GM19043 (cell line): Measurements from ENCODE around the gene C6orf132.
"Not testable (repeated sequence)": the region's sequence is repeated elsewhere in the genome, so short reads cannot be mapped to it uniquely, and the experiment has no call there.

Experiments used
- ATAC-seq: cut with Tn5 transposase; IDR thresholded peaks from one replicate; pipeline ENCODE4 v1.9.1; 2021; ENCODE audit warnings: low read depth; ENCODE audit not compliant: unreplicated experiment

C6orf132 gene, protein sequence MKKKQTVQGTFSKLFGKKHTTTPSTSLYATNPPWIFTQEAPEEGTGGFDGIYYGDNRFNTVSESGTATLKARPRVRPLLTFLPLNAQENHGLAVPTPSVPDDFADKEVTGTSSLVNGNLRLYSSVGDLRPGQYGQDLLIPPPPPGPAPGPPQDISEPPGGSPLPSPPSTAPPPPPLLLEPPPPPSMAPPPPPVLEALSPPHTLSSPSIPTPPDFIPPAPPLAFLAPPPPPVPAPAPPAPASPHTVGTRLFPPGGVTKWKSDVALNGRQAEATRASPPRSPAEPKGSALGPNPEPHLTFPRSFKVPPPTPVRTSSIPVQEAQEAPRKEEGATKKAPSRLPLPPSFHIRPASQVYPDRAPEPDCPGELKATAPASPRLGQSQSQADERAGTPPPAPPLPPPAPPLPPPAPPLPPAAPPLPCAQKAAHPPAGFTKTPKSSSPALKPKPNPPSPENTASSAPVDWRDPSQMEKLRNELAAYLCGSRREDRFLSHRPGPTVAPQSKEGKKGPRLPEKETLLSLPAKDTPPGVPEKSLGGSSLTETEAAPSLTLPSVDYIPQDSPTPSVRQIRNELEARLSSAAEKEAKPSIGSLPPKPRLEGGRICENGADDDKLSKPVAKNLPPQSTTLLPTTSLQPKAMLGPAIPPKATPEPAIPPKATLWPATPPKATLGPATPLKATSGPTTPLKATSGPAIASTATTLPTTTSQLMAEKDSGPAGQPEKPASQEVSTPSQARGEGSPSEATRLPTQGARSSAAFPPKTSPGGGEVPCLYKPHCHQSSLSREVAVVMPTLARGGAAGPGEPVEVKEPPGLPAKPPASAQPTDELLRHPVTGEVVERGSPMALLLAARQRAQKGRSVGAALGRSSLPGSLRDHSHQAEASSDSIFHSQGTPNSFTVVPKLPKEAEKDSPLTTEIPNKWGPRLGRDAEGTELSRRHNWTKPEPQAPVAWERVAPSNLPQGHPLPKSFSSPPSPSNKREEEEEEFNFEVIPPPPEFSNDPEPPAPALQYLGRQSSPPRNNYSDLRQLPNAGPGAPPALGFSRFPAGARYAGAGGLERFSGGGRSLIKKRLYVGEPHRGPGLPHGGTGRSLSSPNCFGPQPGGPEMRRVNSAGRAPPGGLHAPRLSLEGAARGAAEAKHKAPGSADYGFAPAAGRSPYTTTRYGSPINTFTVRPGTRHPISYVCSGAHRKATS

DNA sequence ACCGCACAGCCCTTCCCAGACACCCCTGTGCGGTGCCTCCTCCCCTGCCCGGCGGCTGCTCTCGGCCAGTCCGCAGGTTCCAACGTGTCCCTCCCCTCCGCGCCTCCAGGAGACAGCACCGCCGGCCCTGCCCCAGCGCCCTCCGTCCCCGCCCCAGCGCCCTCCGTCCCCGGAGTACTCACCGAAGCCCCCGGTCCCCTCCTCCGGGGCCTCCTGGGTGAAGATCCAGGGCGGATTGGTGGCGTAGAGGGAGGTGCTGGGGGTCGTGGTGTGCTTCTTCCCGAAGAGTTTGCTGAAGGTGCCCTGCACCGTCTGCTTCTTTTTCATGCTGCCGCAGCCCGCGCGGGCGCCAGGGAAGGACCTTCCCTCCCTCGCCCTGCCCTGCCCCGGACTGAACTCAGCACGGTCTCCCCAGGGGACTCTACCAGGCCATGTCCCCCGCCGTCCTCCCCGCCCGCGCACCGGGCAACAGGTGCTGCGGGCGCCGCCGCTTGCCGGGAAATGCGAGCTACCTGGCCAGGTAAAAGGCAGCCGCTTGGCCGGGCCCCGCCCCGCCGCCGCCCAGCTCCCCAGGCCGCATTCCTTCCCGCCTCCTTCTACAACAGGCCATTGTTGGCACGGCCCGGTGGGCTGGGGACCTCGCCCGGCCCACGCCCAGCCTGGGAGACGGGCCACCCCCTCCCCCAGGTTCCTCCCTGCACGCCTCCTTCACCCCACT lies at the start of gene C6orf132:
TSS of gene C6orf132 (minus strand) at position 503 of the 718 bp plus-strand sequence. CDS start at position 327, 176 bp downstream.
- ATAC-seq, result no peak

DNA sequence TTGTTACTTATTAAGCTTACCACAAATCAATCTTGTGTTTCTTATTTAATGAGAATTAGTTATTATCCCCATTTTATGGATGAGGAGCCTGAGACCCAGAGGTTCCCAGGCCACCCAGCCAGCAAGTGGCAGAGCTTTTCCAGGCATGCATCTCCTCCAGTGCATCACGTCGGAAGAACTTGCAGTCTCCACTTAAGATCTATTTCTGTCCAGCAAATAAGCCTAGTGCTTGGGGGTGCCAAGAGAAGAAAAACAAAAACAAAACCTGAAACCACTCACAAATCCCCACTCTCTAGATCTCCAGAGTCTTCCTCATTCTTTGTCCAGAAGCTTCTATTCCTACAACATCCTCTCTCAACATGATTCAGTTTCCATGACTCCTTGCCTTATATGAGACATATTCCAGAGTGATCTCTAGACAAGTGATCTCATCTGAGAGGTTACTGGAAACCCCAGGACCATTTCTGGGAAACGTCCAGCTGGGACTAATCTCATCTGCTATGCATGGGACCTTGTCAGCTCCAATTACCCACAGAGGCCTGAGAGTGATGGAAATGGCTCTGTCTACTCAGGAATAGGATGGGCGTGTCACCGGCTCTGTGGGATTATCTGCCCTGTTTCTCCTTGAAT lies 48.2 kb upstream of the C6orf132 start:
- no peak for ATAC-seq

DNA sequence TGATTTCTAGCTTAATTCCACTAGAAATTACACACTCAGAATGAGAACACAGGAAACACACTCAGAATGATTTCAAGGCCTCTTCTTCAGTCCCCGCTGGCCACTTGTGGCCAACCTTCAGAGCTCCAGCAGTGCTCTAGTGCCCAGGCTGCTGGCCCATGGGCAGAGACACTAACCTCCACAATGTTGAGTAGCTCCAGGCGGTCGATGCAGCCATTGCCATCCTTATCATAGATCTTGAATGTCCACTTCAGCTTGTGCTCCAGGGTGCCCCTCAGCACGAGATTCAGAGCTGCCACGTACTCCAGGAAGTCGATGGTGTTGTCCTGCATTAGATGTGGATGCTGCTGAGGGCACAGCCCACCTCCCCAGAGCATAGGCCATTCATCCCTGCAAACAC lies 46.0 kb upstream of the C6orf132 start:
- no peak for ATAC-seq

DNA sequence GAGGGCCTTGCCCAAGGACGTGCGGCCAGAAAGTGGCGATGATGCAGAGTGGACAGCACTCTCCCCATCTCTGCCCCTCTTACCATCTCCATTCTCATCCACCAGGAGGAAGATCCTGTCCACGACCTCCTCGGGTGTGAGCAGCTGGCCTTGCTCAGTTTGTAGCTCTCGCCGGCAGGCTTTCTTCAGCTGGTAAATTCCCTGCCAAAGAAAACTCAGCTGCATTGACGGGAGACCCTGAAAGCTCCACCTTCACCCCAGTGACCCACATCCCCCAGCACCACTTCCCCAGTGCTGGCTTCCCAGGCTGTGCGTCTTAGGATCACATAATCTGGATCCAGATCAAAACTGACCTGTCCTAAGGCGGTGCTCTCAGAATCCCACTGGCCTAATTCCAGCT lies 43.2 kb upstream of the C6orf132 start:
- no peak for ATAC-seq

DNA sequence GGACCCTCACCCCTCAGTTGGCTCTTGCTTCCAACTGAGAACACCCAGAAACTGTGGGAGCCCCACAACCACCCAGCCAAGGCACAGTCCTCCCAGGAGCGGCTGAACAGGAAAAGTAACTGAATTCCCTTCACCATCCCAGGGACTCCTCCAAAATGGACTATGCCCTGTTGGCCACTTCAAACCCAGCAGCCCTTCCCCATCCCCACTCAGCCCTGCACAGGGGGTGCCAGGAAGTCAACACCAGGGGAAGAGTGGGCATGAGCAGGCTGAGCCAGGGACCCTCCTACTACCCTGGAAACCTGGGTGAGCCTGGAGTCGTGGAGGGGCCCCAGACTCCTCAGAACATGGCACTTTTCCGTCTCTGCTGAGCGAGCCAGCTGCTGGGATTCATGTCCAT lies 42.1 kb upstream of the C6orf132 start:
- ATAC-seq, result no peak

DNA sequence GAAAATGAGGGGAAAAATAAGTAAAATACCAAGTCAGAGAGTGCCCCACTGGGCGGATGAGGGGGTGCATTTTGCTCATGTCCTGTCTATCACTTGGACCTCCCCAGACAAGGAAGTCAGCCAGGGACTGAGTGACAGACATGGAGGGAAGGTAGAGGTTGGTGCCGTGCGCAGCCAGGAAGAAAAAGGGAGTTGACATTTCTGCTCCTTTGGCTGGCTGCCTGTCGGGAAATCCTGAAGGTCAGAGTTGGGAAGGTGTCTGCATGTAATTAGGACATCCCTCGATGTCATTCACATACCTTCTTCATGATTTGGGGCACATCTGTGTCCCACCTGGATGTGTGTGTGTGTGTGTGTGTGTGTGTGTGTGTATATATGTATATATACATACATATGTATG lies 39.7 kb upstream of the C6orf132 start:
- ATAC-seq, result no peak

DNA sequence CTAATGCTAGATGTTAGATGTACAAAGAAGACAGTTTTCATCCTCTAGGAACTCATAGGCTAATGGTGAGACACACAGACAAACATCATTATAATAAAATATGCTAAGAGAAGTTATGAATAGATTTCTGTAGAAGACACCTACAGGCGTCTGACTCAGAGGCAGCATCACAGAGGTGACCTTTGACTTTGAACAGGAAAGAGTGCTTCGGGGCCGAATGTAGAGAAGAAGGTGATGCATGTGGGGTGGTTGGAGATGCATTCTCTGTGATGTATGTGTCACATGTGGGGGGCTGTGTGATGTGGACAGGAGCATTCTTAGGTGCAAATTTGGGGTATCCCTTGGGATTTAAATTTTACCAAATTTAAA lies 37.5 kb upstream of the C6orf132 start:
- no peak for ATAC-seq

DNA sequence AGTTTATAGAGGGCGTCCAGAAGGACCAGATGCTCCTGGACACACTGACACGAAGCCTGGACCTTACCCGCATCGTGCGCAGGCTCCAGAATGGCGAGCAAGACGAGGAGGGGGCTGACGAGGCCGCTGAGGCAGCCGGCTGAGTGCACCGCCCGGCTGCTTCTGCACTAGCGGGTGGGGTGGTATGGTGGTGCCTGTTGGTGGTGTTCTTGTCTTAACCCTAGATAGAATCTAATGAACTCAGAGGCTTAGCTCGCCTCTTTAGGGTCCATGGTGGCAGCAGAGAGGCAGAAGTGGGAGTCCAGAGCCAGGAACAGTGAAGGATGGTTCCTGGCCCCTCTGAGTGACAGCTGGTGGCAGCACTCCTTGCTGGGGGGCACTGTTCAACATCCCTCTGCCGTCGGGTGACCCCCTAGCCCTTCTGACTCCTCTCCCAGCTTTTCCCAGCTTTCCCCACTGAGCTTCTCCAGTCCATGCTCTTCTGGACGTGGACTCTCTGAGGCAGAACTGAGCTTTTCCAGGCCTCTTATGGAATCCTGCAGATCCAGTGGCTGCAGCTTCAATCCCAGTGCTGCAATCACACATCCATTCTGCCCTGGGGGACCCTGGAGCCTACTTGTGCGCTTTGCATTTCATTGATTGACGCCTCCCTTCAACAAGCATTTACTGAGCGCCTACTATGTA lies 37.0 kb upstream of the C6orf132 start:
- no peak for ATAC-seq

DNA sequence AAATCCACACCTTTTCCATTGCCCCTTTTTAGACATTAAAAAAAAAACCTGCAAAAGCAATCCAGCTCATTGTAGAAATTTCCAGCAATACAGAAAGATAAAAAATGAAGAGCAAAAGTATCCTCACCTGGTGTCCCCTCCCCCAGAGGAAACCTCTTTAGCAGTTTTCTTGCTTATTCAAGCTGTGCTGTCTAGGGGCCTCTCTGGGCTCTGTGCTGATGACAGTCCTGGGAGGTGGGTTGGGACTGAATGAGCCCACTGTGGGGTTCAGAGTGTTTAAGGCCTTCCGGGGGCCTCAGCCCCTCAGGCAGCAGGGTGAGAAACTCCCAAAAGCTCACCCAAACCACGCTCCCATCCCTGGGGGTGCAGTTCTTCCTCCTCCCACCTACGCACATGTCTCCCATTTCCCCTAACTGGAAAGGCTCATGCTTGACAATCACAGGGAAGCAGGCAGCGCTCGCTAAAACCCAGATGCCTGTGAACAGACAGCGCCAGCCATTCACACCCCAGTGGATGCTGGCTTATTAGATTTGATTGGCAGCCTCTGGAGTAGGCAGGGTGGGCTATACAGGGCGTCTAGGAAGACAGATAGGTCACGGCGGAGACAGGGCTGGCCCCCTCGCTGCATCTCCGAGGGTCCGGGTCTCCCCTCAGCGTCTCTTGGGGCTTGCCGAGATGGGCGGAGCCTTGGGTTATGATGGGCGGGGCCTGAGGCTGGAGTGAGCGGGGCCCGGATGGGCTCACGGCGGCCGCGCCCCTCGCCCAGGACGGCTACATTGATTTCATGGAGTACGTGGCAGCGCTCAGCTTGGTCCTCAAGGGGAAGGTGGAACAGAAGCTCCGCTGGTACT lies 35.3 kb upstream of the C6orf132 start:
- no peak for ATAC-seq

DNA sequence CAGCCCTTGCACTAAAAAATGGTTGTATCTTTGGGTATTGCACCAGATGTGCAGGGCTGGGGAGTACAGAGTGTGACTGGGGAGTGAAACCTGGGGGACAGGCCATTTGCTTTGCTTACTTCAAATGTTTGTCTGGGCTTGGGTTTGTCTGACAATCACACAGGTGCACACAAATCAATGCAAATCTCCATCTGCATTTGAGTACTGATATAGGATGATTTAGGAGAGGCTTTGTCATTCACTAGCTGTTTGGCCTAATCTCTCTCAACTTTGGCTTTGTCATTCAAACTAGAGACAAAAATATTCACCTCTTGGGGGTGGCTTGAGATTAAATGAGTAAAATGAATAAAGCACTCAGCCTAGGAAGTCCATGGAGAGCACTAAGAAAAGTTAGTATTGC lies 34.6 kb upstream of the C6orf132 start:
- no peak for ATAC-seq

DNA sequence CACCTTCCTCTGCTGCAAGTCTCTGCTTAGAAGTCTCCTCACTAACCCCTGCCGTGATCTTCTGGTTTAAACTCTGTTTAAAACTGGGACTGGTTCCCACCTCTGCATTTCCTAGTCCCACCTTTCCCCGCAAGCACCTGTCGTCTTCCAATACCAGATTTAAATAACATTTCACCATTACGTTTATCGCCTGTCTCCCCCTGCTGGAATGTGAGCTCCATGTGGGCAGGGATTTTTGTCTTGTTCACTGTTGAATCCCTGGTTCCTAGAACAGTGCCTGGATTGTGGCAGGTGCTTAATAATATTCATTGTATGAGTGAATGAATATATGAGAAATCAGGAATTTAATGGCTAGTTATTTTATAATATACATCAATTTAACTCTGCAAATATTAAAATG lies 33.4 kb upstream of the C6orf132 start:
- ATAC-seq, result no peak

DNA sequence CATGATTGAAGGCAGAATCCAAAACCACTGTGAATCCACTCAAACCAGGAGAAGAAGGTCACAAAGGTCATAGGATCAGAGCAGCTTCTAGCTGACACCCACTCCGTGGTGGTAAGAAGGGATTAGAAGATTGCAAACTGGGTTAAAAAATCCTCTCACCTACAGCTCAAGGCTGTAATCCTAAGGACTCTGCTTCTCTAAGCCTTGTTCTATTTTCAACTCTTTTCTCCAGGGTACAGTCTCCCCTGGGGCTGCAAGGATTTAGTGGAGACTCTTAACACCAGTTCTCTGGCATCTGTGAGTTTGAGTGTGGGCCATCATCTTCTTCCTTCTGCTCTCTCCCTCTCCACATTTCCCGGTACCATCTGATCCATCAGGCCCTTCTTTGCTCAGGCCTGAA lies 30.7 kb upstream of the C6orf132 start, which contains the start of gene GUCA1A:
TSS of gene GUCA1A (plus strand) at position 264 of the 400 bp plus-strand sequence. CDS start 250 bp downstream, outside the sequence.
- ATAC-seq, result no peak

DNA sequence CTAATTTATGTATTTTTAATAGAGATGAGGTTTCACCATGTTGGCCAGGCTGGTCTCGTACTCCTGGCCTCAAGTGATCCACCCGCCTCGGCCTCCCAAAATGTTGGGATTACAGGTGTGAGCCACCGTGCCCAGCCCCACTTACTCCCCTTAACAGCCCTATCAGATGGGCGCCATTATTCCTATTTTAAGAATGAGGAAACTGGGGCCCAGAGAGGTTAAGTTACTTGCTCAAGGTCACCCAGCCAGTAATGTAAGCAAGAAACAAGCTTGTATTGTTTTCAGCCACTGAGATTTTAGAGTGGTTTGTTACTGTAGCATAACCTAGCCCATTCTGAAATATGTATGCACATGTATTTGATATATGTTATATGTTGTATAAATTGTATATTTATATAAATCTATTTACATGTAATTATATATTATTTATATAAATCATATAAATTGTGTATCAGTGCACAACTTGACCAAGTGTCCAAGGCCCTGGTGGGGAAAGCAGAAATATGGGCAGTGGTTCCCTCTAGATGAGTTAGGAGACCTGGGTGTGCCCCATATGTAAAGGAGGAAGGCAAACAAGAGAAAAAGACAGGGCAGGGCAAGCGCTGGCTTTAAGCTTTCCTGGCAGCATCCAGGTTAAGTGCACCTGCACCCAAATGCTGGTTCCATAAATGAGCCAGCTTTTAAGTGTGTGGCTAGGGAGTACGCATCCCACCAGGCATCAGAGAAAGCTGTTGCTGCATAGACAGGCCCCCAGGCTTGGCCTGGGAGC lies 29.6 kb upstream of the C6orf132 start:
- ATAC-seq, result no peak

DNA sequence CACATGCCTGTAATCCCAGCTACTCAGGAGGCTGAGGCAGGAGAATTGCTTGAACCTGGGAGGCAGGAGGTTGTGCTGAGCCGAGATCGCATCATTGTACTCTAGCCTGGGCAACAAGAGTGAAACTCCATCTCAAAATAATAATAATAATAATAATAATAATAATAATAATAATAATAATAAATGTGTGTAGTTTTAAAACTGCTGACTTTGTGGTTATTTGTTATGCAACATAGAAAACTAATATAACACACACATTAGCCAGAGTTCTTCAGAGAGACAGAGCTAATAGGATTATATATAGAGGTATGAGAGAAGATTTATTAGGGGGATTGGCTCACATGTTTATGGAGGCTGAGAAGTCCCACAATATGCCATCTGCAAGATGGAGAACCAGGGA lies 27.4 kb upstream of the C6orf132 start:
- not testable (repeated sequence) for ATAC-seq

DNA sequence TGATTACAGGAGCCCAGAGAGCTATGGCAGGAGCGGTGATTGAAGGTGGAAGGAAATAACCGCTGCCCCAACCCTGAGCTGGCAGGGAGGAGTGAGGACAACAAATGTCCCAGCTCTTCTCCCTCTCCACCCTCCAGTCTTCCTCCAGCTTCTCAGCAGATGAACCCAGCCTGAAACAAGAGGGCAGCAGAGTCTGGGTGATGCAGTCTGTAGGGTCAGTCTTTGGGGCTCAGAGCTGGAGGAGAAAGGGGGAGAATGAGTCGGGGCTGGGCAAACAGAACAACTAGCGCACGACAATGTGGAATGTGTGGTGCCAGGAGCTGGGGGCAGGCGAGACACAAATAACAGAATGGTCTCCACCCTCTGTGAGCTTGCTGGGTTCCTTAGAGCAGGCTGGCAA lies 26.2 kb upstream of the C6orf132 start:
- ATAC-seq, result no peak

DNA sequence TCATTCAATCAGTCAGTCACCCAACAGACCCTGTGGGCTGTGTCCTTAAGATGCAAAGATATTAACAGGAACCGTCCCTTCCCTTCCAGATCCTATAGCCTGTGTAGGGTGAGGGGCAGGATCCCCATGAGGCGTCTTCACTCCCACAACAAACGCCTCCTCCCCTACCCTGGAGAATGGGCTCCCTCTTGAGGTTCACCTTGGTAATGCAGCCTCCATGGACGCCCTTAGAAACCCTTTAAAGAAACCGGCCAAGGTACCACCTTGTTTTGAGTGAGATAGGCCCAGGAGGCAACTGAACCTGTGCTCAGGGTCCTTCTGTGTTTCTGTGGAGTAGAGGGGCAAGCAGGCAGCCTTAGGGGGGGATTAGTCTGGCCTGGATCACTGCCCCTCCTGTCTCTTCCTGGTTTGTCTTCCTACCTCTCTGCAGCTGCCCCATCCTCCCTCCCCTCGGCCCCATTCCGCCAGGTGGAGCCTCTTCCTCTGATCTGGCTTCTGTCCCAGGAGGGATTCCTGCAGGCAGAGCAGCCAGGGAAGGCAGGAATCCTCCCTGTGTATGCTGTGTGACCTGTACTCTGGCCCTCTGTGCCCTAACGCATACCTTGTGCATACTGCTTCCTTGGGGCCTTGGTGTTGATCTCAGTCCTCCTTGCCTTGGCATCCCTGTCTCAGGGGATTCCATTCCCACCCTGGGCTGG lies 24.2 kb upstream of the C6orf132 start:
- no peak for ATAC-seq

DNA sequence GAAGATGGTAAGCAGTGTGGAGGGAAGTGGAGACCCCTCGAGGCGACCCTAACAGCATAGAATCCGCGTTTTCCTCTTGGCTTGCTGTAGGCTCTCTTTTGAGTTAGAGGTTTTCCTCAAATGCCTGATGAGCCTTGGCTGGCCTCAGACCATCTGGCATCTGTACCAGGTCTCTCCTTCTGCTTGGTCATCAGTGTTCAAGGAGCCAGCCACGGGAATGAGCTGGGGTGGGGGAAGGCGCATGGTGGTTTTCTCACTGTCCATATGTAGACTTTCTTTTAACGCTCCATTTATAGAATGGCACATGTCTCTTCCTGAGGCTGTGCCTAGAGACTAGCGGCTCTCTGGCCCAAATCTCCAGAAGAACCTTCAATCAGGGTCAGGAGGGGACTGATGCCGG lies 22.6 kb upstream of the C6orf132 start:
- no peak for ATAC-seq
